ENCODE results near the gene FTL. TPM values are rescaled to one million over a fixed set of nuclear protein-coding genes. Genes with fewer than 3 reads are reported as not detected.

The FTL gene

DNA sequence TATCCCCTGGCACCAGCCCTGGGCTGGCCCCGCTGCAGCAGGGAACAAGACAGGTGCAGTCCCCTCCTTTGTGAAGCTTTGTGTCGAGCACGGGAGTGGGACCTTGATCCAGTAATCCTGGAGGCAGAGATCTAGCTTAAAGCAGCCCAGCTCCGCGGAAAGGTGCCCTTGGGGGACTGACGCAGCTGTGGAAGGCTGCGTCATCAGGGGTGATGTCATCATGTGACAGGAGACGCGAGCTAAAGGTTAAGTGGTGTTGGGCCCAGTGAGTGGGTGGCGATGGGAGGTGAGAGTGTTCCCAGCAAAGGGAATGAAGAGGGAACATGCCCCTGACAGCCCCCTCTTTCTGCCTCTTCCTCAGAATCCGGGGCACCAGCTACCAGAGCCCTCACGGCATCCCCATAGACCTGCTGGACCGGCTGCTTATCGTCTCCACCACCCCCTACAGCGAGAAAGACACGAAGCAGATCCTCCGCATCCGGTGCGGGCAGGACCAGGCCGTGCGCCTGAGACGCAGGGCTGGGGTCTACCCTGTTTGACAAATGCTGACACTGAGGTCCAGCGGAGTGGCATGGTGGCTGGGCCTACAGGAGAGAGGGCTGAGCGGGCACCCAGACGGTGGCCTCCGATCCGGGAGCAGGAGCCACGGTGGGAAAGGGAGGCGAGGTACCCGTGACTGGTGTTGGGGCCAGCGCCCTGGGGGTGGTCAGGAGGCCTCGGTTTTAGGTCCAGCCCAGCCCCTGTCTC is 49.2 kb downstream of the FTL start:
- no peak overlapping the region for H2BK120ac ChIP-seq (ENCODE audit: low read depth, low read length)
- H3K56ac ChIP-seq (ENCODE audit: low read length), result no peak overlapping the region
- H3K36me3 ChIP-seq (ENCODE audit: control insufficient read depth, insufficient read depth, low read length), result peaks cover 8% of the 10 kb centered on the region
- H4K8ac ChIP-seq (ENCODE audit: low read depth, low read length), result no peak overlapping the region
- no peak overlapping the region for H3K18ac ChIP-seq (ENCODE audit: low read length)
- no peak overlapping the region for H3K4ac ChIP-seq (ENCODE audit: low read depth, low read length)
- DNase-seq, result no peak
- no peak overlapping the region for H3K4me2 ChIP-seq (ENCODE audit: low read length)
- H2AK5ac ChIP-seq (ENCODE audit: low read length), result no peak overlapping the region
- no peaks in the 10 kb centered on the region for H3K27me3 ChIP-seq (ENCODE audit: insufficient read depth, low read length, poor library complexity)
- no peaks in the 10 kb centered on the region for H3K79me1 ChIP-seq (ENCODE audit: low read length)
- no peak overlapping the region for H2BK5ac ChIP-seq (ENCODE audit: low read length)
- no peak overlapping the region for H2BK15ac ChIP-seq (replicated peaks; ENCODE audit: low read depth)
- no peak overlapping the region for H3K9ac ChIP-seq (ENCODE audit: low read length)
- H3K79me2 ChIP-seq (ENCODE audit: control insufficient read depth, insufficient read depth, low read length), result no peaks in the 10 kb centered on the region
- no peak overlapping the region for H4K5ac ChIP-seq (ENCODE audit: low read length)
- H3K4me3 ChIP-seq (ENCODE audit: low read length), result no peak overlapping the region
- H3K4me1 ChIP-seq (ENCODE audit: control insufficient read depth, low read depth, low read length), result no peaks in the 10 kb centered on the region
- no CpG with 5 or more reads among the region's 32 CpGs for WGBS (ENCODE audit: extremely low coverage, insufficient coverage, low lambda C conversion rate)
- H3K23ac ChIP-seq (ENCODE audit: low read length), result no peak overlapping the region
- no peak overlapping the region for H3K27ac ChIP-seq (ENCODE audit: low read depth, low read length)

DNA sequence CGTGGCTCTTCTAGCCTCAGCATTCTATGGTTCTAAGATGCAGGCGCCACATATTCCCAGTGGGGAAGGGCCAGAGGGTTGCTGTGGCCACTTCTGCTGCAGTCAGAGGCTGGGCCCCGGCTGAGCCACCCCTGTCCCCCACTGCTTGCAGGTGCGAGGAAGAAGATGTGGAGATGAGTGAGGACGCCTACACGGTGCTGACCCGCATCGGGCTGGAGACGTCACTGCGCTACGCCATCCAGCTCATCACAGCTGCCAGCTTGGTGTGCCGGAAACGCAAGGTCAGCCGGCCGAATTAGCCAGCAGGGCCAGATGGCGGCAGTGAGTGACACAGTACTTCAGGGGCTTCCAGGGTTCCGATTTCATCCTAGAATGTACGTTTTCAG is 49.8 kb downstream of the FTL start:
- Histone ChIP-seq H3K79me1 (ENCODE audit: low read length) (no peaks in the 10 kb centered on the region), H3K27me3 (ENCODE audit: insufficient read depth, low read length, poor library complexity) (no peaks in the 10 kb centered on the region), H3K27ac (ENCODE audit: low read depth, low read length) (no peak overlapping the region), H3K4ac (ENCODE audit: low read depth, low read length) (no peak overlapping the region), H3K56ac (ENCODE audit: low read length) (no peak overlapping the region), H3K23ac (ENCODE audit: low read length) (no peak overlapping the region), H2BK5ac (ENCODE audit: low read length) (no peak overlapping the region), H4K5ac (ENCODE audit: low read length) (no peak overlapping the region), H3K4me3 (ENCODE audit: low read length) (no peak overlapping the region), H3K18ac (ENCODE audit: low read length) (no peak overlapping the region), H3K79me2 (ENCODE audit: control insufficient read depth, insufficient read depth, low read length) (no peaks in the 10 kb centered on the region), H3K4me2 (ENCODE audit: low read length) (no peak overlapping the region), H4K8ac (ENCODE audit: low read depth, low read length) (no peak overlapping the region), H3K4me1 (ENCODE audit: control insufficient read depth, low read depth, low read length) (no peaks in the 10 kb centered on the region), H2BK15ac (replicated peaks; ENCODE audit: low read depth) (no peak overlapping the region), H2AK5ac (ENCODE audit: low read length) (no peak overlapping the region), H3K9ac (ENCODE audit: low read length) (no peak overlapping the region), H3K36me3 (ENCODE audit: control insufficient read depth, insufficient read depth, low read length) (peaks cover 6% of the 10 kb centered on the region), H2BK120ac (ENCODE audit: low read depth, low read length) (no peak overlapping the region)
- no peak for DNase-seq
- WGBS (ENCODE audit: extremely low coverage, insufficient coverage, low lambda C conversion rate), result no CpG with 5 or more reads among the region's 18 CpGs

DNA sequence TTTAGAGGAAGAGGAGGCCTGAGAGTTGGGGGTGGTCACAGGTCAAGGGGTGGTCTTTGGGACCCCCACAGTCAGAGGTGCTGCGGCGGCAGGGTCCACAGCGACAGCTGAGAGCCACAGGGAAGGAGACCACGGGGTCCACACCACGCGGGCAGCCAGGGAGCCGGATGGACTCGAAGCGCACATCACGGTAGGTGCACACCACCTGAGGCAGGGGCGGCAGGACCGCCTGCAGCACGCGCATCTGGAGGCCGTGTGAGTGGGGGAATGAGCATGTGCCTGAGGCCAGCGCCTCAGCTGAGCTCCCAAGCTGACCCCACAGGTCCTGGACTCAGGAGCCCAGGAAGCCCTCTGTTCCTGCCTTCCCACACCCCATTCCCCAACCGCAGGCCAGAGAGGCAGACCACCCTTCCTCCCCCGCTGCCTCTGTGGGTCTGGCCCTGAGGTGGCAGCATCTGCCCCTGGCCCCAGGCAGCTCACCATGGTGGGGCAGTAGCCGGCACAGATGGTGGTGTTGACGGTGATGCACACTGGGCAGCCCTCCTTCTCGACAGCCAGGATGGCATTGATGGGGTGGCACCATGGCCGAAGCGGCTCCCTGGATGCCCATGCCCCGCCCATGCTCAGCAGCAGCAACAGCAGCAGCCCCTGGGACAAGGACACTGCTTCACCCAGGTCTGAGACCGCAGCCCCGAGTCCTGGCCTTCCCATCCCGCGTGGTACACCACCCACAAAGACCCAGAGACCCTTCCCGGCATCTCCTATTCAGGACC is 51.1 kb downstream of the FTL start:
- Histone ChIP-seq H2BK5ac (ENCODE audit: low read length) (no peak overlapping the region), H3K79me1 (ENCODE audit: low read length) (no peaks in the 10 kb centered on the region), H2BK120ac (ENCODE audit: low read depth, low read length) (no peak overlapping the region), H4K8ac (ENCODE audit: low read depth, low read length) (no peak overlapping the region), H3K4ac (ENCODE audit: low read depth, low read length) (no peak overlapping the region), H3K27me3 (ENCODE audit: insufficient read depth, low read length, poor library complexity) (no peaks in the 10 kb centered on the region), H2BK15ac (replicated peaks; ENCODE audit: low read depth) (no peak overlapping the region), H3K4me3 (ENCODE audit: low read length) (no peak overlapping the region), H3K23ac (ENCODE audit: low read length) (no peak overlapping the region), H3K56ac (ENCODE audit: low read length) (no peak overlapping the region), H3K4me2 (ENCODE audit: low read length) (no peak overlapping the region), H2AK5ac (ENCODE audit: low read length) (no peak overlapping the region), H3K36me3 (ENCODE audit: control insufficient read depth, insufficient read depth, low read length) (peaks cover 2% of the 10 kb centered on the region), H3K4me1 (ENCODE audit: control insufficient read depth, low read depth, low read length) (no peaks in the 10 kb centered on the region), H3K9ac (ENCODE audit: low read length) (no peak overlapping the region), H3K18ac (ENCODE audit: low read length) (no peak overlapping the region), H4K5ac (ENCODE audit: low read length) (no peak overlapping the region), H3K79me2 (ENCODE audit: control insufficient read depth, insufficient read depth, low read length) (no peaks in the 10 kb centered on the region), H3K27ac (ENCODE audit: low read depth, low read length) (no peak overlapping the region)
- WGBS (ENCODE audit: extremely low coverage, insufficient coverage, low lambda C conversion rate), result no CpG with 5 or more reads among the region's 29 CpGs
- DNase-seq, result no peak

Small RNA genes within 50 kb of the gene (small RNA-seq; reads per million reads assigned to genes)
- gene AC026803.1 (ENCODE audit: insufficient read depth) (not detected), gene MIR6798 (ENCODE audit: insufficient read depth) (0.72 reads per million)
